NCI-H1048 (cell line): ENCODE data around the gene PRKAG2.
"Not testable (repeated sequence)": the region's sequence is repeated elsewhere in the genome, so short reads cannot be mapped to it uniquely, and the experiment has no call there.

Source experiments
- DNase-seq: peaks from one replicate; lab custom pipeline; 2025; lab: John Stamatoyannopoulos, UW

The PRKAG2 gene

GRCh38 chr7:151876899-151877777, at the start of gene PRKAG2:
Gene PRKAG2, minus strand, starts transcription at chr7:151877115. Its CDS starts 495 bp downstream, at chr7:151876620.
- no peak for DNase-seq

GRCh38 chr7:151926336-151926712, 49.4 kb upstream of the PRKAG2 start:
- DNase-seq, result no peak

- DNase-seq, result no peak
These were observed 48.8 kb upstream of the PRKAG2 start for GRCh38 chr7:151925446-151926335.

GRCh38 chr7:151924508-151924907, 47.6 kb upstream of the PRKAG2 start:
- no peak for DNase-seq

GRCh38 chr7:151924001-151924400, 47.1 kb upstream of the PRKAG2 start:
- no peak for DNase-seq

- DNase-seq, result no peak
These were observed 46.4 kb upstream of the PRKAG2 start for GRCh38 chr7:151923097-151923876.

- no peak for DNase-seq
These were observed 44.5 kb upstream of the PRKAG2 start for GRCh38 chr7:151921451-151921850.

- DNase-seq, result no peak
These were observed 43.6 kb upstream of the PRKAG2 start for GRCh38 chr7:151920488-151920887.

GRCh38 chr7:151919595-151919994, 42.7 kb upstream of the PRKAG2 start:
- DNase-seq, result no peak

GRCh38 chr7:151918510-151918843, 41.6 kb upstream of the PRKAG2 start:
- DNase-seq, result no peak

GRCh38 chr7:151917791-151918509, 41.0 kb upstream of the PRKAG2 start:
- no peak for DNase-seq

- no peak for DNase-seq
These were observed 37.1 kb upstream of the PRKAG2 start for GRCh38 chr7:151914051-151914450.

GRCh38 chr7:151910655-151911054, 33.7 kb upstream of the PRKAG2 start:
- DNase-seq, result not testable (repeated sequence)

- not testable (repeated sequence) for DNase-seq
These were observed 30.2 kb upstream of the PRKAG2 start for GRCh38 chr7:151907115-151907514.

GRCh38 chr7:151905766-151906165, 28.9 kb upstream of the PRKAG2 start:
- DNase-seq, result no peak

- no peak for DNase-seq
These were observed 28.4 kb upstream of the PRKAG2 start for GRCh38 chr7:151905353-151905752.

- DNase-seq, result no peak
These were observed 27.4 kb upstream of the PRKAG2 start for GRCh38 chr7:151904270-151904669.

- no peak for DNase-seq
These were observed 26.5 kb upstream of the PRKAG2 start for GRCh38 chr7:151903249-151904032.

- DNase-seq, result no peak
These were observed 25.4 kb upstream of the PRKAG2 start for GRCh38 chr7:151902311-151902710.

- no peak for DNase-seq
These were observed 24.9 kb upstream of the PRKAG2 start for GRCh38 chr7:151901828-151902227.
